ENCODE results near the gene ZNF84. TPM values are rescaled to one million over a fixed set of nuclear protein-coding genes. Genes with fewer than 3 reads are reported as not detected.

Gene ZNF84
- polyA plus RNA-seq, 2 of the 4 experiments (the other 2 are of a cell fraction), result 13.3 to 31.0 TPM

DNA sequence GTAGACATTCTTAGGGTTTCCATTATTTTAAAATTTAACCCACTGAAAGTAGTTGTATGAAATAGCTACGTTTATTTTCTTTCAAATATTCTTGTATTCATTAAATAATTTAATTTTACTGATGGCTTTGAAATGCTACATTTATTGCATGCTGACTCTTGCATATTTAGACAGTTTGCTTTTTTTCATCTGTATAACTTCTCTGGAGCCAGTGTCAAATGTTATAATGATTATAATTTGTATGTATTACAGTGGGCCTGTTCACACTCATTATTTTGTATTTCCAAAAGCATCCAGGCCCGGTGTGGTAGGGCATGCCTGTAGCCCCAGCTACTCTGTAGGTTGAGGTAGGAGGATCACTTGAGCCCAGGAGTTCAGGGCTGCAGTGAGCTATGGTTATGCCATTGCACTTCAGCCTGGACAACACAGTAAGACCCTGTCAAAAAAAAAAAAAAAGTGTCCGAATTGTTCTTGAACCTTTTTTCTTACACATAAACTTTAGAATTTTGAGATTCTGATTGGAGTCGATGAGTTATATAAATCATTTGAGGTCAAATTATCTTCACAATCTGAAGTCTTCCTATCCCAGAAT is 905 bp downstream of the ZNF84 start:
- H3K4me1 ChIP-seq, result no peaks in the 10 kb centered on the region
- TF ChIP-seq KDM1A (IDR thresholded peaks at IDR 0.05; ENCODE audit: low read depth), result no peak
- TF ChIP-seq KDM5A (IDR thresholded peaks at IDR 0.05), result no peak
- TF ChIP-seq, protein P1, sequence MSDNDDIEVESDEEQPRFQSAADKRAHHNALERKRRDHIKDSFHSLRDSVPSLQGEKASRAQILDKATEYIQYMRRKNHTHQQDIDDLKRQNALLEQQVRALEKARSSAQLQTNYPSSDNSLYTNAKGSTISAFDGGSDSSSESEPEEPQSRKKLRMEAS (IDR thresholded peaks at IDR 0.05), result no peak
- TF ChIP-seq MAZ (IDR thresholded peaks at IDR 0.05; ENCODE audit: borderline replicate concordance, low read depth, low read length), result no peak
- TF ChIP-seq TP53 (CRISPR knock-in tag; IDR thresholded peaks at IDR 0.05), result no peak
- FAIRE-seq, result no peak
- 43% methylated on average over 4 of the region's 4 CpGs for WGBS (ENCODE audit: missing lambda C conversion rate)
- peaks cover 89% of the 10 kb centered on the region for H3K9me3 ChIP-seq
- peak overlapping the region; percentile 67 for H3K4me2 ChIP-seq
- CTCF ChIA-PET, result no interaction called here
- POLR2A ChIA-PET, result interaction anchor here (0.9 to 1.1 kb wide), 2 partner anchors 51 to 92 kb away, joined by 3 to 4 read pairs; partner anchors contain the start of genes ZNF10 and ZNF891
- H3K4me3 ChIP-seq, result peak overlapping the region; percentile 83
- no peak for ATAC-seq
- H3K27ac ChIP-seq, result peak overlapping the region; percentile 91 to 97
- no peak for DNase-seq (ENCODE audit: low read depth in 1 of 2, low spot score in 1 of 2)

DNA sequence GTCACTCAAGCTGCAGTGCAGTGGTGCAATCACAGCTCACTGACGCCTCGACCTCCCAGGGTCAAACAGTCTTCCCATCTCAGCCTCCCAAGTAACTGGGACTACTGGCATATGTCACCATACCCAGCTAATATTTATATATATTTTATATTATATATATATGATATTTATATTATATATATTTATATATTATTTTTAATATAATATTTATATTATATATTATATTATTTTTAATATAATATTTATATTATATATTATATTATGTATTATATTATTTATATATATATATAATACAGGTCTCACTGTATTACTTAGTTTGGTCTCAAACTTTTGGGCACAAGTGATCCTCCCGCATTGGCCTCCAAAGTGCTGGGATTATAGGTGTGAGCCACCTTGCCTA is 9.4 kb downstream of the ZNF84 start:
- DNase-seq (ENCODE audit: low read depth in 1 of 2, low spot score in 1 of 2) (no peak), FAIRE-seq (no peak), ATAC-seq (no peak)
- no peak for TF ChIP-seq HEYL (CRISPR knock-in tag; IDR thresholded peaks at IDR 0.05)
- TF ChIP-seq, protein P2, sequence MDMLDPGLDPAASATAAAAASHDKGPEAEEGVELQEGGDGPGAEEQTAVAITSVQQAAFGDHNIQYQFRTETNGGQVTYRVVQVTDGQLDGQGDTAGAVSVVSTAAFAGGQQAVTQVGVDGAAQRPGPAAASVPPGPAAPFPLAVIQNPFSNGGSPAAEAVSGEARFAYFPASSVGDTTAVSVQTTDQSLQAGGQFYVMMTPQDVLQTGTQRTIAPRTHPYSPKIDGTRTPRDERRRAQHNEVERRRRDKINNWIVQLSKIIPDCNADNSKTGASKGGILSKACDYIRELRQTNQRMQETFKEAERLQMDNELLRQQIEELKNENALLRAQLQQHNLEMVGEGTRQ (IDR thresholded peaks at IDR 0.05), result no peak
- TF ChIP-seq, protein P3, sequence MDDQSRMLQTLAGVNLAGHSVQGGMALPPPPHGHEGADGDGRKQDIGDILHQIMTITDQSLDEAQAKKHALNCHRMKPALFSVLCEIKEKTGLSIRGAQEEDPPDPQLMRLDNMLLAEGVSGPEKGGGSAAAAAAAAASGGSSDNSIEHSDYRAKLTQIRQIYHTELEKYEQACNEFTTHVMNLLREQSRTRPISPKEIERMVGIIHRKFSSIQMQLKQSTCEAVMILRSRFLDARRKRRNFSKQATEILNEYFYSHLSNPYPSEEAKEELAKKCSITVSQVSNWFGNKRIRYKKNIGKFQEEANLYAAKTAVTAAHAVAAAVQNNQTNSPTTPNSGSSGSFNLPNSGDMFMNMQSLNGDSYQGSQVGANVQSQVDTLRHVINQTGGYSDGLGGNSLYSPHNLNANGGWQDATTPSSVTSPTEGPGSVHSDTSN (IDR thresholded peaks at IDR 0.05), result no peak
- no peak for TF ChIP-seq ZNF302 (CRISPR knock-in tag; IDR thresholded peaks at IDR 0.05)
- no peak for TF ChIP-seq NR3C1 (IDR thresholded peaks at IDR 0.05)
- TF ChIP-seq POLR2AphosphoS2 (conservative IDR thresholded peaks at IDR 0.05; ENCODE audit: low read length), result no peak
- TF ChIP-seq CEBPB (IDR thresholded peaks at IDR 0.05), result no peak
- no peak for TF ChIP-seq ESRRA (IDR thresholded peaks at IDR 0.05; ENCODE audit: borderline replicate concordance, low read length)
- TF ChIP-seq BHLHE40 (IDR thresholded peaks at IDR 0.05; ENCODE audit: low read depth, low read length), result no peak
- no peak for TF ChIP-seq ZFP36 (IDR thresholded peaks at IDR 0.05; ENCODE audit: borderline replicate concordance, partially characterized antibody)
- no peak for TF ChIP-seq CBX2 (IDR thresholded peaks at IDR 0.05; ENCODE audit: borderline replicate concordance, low read depth)
- TF ChIP-seq CHD2 (IDR thresholded peaks at IDR 0.05; ENCODE audit: low read length, partially characterized antibody), result no peak
- TF ChIP-seq, protein P1 (IDR thresholded peaks at IDR 0.05), result no peak
- TF ChIP-seq HOXB5 (CRISPR knock-in tag; IDR thresholded peaks at IDR 0.05), result no peak
- ChIA-PET CTCF (interaction anchor here (1.9 kb wide), 1 partner anchor 11 kb away, joined by 7 read pairs; no protein-coding TSS in a partner anchor), POLR2A (interaction anchor here (0.6 kb wide), 1 partner anchor 134 kb away, joined by 3 read pairs; no protein-coding TSS in a partner anchor)
- H3K4me2 ChIP-seq, result no peak overlapping the region
- no peaks in the 10 kb centered on the region for H3K4me1 ChIP-seq
- H3K9me3 ChIP-seq, result peaks cover 98% of the 10 kb centered on the region
- 90% methylated on average over 3 of the region's 3 CpGs for WGBS (ENCODE audit: missing lambda C conversion rate)
- H3K4me3 ChIP-seq, result no peak overlapping the region
- no peak overlapping the region for H3K27ac ChIP-seq

DNA sequence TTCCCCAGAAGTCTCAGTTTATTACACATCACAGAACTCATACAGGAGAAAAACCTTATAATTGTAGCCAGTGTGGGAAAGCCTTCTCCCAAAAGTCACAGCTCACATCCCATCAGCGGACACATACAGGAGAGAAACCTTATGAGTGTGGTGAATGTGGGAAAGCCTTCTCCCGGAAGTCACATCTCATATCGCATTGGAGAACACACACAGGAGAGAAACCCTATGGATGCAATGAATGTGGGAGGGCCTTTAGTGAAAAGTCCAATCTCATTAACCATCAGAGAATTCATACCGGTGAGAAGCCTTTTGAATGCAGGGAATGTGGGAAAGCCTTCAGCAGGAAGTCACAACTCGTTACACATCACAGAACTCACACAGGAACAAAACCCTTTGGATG is 20.1 kb downstream of the ZNF84 start:
- peak in 1 of 2 experiments; percentile 29 for DNase-seq (ENCODE audit: low read depth in 1 of 2, low spot score in 1 of 2)
- H3K9me3 ChIP-seq, result peaks cover 100% of the 10 kb centered on the region

More for the DNA sequence above, 20.1 kb downstream of the ZNF84 start:
- ChIA-PET POLR2A (no interaction called here), CTCF (interaction anchor here (2.0 kb wide), 1 partner anchor 10 kb away, joined by 7 read pairs; no protein-coding TSS in a partner anchor)
- Histone ChIP-seq H3K4me1 (no peaks in the 10 kb centered on the region), H3K4me2 (no peak overlapping the region), H3K27ac (no peak overlapping the region), H3K4me3 (no peak overlapping the region)
- ATAC-seq (no peak), FAIRE-seq (no peak)
- 87% methylated on average over 5 of the region's 5 CpGs for WGBS (ENCODE audit: missing lambda C conversion rate)
- TF ChIP-seq KDM1A (IDR thresholded peaks at IDR 0.05; ENCODE audit: low read depth) (peak; percentile 43; the same call in 1 of the 2 replicates), CHD2 (IDR thresholded peaks at IDR 0.05; ENCODE audit: low read length, partially characterized antibody) (no peak), KDM5A (IDR thresholded peaks at IDR 0.05) (no peak), FOSL2 (IDR thresholded peaks at IDR 0.05) (no peak), FOSL2 (CRISPR knock-in tag; IDR thresholded peaks at IDR 0.05) (no peak), CBX8 (IDR thresholded peaks at IDR 0.05) (no peak), HEYL (CRISPR knock-in tag; IDR thresholded peaks at IDR 0.05) (no peak), RARB (CRISPR knock-in tag; IDR thresholded peaks at IDR 0.05) (no peak)

Measured in A549 (cell line).